Prostate gland (tissue), 2 donors: ENCODE measurements around the gene POU2AF1.

ENCODE experiments used
- POLR2A ChIP-seq: fragments of 450-650 bp; IDR thresholded peaks from one replicate; pipeline ENCODE4 v1.6.1; 2016; ENCODE audit warnings: antibody characterized with exemption, mild to moderate bottlenecking
- TF ChIP-seq, protein P1 (sequence below), 4 experiments: fragments of 200-600 bp in 2 of 4; fragments of 450-650 bp in 2 of 4; sonication (generic) in 2 of 4; IDR thresholded peaks; 1 replicate in 3 of 4; 2 replicates in 1 of 4; pipeline ENCODE4 v1.5.1; 2016 to 2019; ENCODE audit warnings: antibody characterized with exemption in 4 of 4, mild to moderate bottlenecking in 2 of 4, moderate library complexity in 2 of 4

- TF ChIP-seq, protein P1, sequence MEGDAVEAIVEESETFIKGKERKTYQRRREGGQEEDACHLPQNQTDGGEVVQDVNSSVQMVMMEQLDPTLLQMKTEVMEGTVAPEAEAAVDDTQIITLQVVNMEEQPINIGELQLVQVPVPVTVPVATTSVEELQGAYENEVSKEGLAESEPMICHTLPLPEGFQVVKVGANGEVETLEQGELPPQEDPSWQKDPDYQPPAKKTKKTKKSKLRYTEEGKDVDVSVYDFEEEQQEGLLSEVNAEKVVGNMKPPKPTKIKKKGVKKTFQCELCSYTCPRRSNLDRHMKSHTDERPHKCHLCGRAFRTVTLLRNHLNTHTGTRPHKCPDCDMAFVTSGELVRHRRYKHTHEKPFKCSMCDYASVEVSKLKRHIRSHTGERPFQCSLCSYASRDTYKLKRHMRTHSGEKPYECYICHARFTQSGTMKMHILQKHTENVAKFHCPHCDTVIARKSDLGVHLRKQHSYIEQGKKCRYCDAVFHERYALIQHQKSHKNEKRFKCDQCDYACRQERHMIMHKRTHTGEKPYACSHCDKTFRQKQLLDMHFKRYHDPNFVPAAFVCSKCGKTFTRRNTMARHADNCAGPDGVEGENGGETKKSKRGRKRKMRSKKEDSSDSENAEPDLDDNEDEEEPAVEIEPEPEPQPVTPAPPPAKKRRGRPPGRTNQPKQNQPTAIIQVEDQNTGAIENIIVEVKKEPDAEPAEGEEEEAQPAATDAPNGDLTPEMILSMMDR (IDR thresholded peaks at IDR 0.05), result no peak
- no peak for TF ChIP-seq POLR2A
Observed at GRCh38 chr11:111395749-111396148, 16.7 kb upstream of the POU2AF1 start.
